CD4-positive, alpha-beta T cell treated with Interferon alpha-2 for 1 hour (primary cell): Measurements from ENCODE around the gene CPNE9.

Experiments
- DNase-seq, 2 donors: peaks; one replicate each; pipeline ENCODE4 v3.0.0-alpha.2; 2020 to 2022

Gene CPNE9, protein sequence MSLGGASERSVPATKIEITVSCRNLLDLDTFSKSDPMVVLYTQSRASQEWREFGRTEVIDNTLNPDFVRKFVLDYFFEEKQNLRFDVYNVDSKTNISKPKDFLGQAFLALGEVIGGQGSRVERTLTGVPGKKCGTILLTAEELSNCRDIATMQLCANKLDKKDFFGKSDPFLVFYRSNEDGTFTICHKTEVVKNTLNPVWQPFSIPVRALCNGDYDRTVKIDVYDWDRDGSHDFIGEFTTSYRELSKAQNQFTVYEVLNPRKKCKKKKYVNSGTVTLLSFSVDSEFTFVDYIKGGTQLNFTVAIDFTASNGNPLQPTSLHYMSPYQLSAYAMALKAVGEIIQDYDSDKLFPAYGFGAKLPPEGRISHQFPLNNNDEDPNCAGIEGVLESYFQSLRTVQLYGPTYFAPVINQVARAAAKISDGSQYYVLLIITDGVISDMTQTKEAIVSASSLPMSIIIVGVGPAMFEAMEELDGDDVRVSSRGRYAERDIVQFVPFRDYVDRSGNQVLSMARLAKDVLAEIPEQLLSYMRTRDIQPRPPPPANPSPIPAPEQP

DNA sequence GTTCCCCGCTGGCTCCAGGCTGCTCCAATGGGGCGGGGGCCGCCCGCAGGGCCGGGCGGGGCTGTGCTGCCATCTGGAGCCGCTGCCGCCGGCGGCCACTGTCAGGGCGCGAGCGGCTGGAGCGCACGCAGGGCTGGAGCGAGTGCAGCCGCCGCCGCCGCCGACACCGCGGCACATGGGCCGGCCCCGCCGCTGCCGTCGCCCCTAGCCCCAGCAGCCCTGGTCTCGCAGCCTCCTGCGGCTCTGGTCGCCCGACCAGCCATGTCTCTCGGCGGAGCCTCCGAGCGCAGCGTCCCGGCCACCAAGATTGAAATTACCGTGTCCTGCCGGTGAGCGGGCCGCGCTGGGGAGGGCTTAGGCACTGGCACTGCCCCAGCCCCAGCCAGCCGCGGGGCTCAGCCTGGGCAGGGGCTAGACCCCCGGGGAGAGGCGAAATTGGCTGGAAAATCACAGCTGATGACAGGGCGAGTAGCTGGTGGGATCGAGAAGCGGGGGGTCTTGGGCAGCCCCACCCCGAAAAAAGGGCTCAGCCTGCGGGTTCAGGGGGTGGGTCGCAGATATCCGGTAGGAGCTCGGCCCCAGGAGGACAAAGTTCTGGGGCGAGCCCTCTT lies at the start of gene CPNE9:
Gene CPNE9, plus strand, starts transcription at position 98 of the 611 bp plus-strand sequence. Its CDS starts 164 bp downstream, at position 262.
- no peak for DNase-seq

DNA sequence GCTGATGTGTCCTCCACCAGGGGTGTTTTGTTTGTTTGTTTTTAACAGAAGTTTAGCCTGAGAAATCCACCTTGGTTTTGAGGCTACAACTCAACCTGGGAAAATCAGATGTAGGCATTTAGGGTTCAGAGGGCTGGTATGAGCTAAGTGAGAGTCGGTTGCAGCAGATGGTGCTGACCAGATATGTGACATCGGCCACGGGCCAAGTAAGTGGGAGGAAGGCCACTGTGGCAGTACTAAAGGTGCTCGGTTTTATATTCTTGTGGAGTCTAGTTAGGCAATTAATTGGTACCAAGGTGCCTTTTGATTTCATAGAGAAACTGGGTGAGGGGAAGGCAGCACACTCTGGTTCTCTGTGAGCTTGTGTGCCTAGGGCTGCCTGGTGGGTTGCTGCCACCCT lies 43.8 kb upstream of the CPNE9 start:
- no peak for DNase-seq

DNA sequence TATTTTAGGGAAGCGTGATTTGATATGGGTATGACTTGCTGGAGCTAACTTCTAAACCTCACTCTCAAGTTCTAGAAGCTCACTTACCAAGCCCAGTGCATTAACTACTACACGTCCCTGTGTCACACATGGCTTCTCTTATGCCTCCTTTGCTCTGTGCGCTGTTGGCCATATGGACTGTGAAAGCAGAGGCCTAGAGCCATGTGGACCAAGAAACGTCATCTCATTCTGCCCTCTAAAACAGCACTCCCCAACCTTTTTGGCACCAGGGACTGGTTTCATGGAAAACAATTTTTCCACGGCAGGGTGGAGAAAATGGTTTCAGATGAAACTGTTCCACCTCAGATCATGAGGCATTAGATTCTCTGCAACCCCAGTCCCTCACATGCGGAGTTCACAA lies 42.7 kb upstream of the CPNE9 start:
- DNase-seq, result no peak

DNA sequence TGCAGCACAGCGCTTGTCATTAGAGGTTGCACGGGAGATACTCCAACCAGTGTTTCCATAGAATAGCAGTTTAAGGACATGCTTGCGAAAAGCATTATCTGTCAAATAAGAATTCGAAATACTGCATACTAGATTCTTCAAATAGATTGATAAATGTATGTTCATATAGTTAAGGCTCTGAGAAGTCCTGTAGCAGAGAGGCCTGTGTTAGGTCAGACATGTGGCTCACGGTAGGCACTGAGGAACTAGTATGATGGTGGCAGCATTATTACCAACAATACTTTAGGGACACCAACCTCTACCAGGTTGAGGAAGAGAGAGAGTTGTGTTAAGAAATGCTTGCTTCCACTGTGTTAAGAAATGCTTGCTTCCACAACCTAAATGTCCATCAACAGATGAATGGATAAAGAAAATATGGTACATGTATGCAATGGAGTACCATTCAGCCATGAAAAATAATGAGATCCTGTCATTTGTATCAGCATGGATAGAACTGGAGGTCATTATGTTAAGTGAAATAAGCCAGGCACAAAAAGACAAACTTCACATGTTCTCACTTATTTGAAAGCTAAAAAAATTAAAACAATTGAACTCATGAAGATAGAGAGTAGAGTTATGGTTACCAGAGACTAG lies 39.4 kb upstream of the CPNE9 start:
- DNase-seq, result no peak

DNA sequence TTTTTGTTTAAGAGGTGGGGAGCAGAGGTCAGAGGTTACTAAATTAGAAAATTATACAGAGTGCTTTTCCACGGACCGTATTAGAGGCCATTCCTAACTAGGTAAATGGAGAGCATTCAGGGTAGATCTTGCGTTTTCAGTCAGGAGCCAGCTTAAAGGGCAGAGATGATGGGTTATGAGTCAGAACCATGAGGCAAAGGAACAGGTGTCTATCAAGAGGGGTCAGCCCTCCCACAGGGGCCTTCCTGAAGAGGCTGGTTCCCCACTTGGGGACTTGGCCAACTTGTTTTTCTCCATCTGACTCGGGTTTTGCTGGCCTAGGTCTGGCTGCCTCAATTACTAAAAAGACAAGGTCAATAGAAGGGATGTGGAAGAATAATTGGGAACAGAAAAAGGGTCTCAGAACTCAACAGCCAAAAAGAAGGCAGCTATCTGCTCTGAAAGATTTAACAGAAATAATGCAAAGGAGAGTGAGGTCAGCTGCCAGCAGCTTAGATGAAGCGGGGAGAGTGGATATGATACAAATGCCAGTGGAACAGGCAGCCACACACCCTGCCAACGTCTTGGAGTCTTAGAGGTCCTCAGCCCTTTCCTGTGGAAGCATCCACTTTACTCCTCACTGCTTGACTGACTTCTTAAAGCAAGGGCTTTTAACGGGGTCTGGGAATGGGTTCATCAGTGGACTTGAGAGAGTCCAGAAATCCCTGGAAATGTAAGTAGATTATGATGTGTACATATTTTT lies 36.8 kb upstream of the CPNE9 start:
- no peak for DNase-seq

DNA sequence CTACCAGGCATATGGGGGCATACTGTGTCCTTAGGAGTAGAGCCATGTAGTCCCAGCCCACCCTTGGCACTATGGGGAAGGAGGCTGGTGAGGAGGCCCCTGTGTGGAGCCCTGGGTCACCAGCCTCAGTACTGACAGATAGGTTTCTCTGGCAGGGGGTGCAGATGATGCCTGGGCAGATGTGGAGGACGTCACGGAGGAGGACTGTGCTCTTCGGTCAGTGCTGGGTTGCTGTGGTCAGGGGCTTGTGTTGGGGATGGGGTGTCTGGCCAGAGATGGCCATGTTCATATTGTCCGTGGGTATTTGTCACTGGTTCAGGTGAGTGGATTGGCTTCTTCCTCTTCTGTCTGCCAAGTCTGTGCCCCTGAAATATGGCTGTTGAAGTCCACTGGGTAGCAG lies 34.4 kb upstream of the CPNE9 start:
- no peak for DNase-seq

DNA sequence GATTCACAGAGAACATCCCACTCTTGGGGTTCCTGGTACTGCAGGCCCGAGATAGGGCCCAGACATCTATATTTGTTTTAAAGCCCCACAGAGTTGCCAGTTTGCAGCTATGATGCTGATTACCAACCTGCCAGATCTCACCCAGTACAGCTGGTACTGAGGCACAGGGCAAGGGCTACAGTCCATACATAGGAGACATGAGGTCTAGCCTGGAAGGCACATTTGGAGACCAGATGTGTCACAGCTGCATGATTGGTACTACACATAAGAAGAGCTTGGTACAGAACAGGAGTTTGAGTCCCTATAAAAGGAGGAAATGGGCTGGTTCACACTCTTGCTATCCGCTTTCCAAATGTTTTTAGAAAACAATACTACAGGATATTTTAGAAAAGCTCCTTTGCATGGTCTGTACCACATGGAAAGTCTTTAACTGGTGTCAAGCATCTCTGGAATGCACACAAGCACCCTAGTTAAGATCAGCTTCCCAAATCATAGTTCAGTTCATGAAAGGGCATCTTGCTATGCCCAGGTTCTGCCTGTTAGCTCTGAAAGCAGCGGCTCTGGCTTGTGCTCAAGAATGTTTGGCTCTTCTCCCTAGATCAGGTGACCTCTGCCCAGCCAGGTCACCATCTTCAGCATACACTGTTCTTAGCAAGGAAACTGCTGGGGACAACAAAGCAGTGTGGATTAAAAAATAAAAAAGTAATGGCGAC lies 33.8 kb upstream of the CPNE9 start:
- DNase-seq, result no peak

DNA sequence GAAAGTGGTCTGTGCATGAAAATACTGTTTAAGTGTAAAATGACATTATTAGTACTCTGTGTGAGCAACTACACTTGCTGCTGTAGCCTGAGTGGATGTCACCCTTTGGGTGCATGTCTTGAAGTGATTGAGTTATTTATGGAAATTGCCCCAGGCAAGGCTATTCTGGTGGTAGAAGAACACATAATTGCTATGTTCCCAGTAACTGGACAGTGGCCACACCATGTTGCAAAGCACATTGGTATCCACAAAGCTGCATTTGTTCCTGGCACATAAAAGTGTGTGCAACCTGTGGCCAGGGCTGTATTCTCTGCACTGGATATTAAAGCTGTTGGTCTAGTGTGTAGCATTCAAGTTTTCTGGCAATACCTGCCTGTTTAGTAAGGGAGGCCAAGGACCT lies 30.6 kb upstream of the CPNE9 start:
- DNase-seq, result no peak

DNA sequence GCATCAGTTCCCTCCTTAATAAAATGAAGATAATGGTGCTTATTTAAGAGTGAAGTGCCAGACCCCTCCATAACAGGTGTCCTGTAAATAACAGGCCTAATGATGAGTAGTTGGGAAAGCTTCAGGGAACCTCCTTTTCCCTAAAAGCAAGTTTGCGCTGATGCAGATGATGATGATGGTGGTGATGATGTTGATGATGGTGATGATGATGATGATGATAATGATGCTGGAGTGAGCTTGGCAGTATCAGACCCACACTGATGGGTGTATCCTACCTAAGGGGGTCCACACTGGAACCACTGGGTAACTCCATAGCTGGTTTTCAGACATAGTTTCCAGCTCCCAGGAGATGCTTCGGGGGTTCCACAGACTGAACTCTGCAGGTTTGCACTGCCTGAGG lies 29.9 kb upstream of the CPNE9 start:
- DNase-seq, result no peak

DNA sequence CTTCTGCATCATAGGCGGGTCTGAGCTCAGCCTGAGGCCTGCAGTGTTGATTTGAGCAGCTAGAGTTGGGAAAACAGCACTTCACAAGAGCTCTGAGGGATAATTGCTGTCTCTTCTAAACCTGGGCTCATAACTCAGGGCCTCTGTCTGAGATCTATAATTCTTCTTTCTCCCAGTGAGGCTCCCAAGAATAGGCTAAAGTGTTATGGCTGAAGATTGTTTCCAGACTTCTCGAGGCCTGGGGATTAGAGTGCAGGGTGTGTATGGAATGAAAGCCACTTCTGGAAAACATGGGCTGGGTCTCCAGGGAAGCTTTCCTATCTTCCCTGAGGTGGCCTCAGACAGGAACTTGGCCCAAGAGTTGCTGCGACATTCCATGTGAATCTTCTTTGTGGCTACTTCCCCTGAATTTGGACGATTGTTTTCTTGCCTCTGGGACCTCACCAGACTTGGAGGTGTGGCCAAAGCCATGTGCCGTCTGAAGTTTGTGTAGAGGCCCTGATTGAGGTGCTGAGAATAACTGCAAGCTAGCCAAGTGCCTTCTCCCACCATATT lies 27.8 kb upstream of the CPNE9 start:
- DNase-seq, result no peak

DNA sequence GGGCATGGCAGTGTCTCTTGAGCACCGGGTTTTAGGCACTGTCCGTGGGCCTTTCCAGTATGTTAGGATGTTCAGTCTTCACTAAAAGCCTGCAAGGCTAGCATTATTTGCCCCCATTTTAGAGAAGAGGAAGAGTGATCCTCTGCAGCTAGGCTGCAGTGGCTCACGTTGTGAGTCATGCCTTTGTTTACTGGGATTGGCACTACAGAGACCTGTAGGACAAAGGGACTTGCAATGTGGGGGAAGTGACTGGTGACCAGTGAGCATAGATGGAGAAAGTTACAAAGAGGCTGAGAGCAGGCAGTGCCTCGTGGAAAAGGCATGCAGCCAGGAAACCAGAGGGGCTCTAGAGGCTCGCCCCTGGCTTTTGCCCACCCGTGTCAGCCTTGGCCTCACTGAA lies 26.8 kb upstream of the CPNE9 start:
- no peak for DNase-seq

DNA sequence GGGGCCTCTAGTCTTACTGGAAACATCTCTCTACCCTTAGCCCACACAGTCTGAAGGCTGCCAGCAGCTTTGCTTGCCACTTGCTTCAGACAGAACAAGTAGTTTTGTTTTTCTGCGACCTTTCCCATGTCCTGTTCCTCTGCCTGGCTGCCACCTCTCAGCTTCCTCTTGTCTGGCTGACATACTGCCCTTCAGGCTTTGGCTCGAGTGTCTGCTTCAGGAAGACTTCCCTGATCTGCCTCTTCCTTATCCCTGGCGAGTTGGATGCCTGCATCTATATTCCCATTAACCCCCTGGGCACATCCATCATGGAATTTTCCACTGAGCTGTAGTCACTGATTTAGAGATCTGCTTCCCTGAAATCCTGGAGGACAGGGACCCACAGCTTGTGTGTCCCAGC lies 25.1 kb upstream of the CPNE9 start:
- no peak for DNase-seq

DNA sequence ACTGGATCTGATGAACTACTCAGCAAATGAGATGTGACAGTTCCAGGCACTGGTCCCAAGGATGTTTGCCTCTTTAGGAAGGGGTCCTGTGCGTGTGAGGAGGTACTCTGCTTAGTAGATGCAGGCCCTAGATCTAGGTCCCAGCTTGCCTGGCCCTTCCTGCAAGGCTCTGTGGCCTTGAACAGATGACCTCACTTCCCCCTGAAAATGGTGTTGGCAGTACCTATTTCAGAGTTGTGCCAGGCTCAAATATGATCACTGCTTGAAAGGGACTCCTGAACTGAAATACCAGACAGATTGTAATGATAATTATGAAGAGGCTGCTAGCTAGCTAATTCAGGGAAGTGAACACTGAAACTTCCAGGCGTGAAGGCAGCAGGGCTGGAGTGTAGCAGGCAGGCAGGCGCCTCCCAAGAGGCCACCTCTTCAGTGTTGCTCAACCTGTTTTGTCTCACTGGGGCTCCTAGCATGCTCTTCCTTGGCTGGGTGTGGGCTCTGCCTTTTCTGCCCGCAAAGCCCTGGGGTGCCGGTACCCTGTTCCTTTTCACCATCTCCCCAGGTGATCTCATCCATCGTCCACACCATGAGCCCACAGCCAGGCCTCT lies 24.1 kb upstream of the CPNE9 start:
- DNase-seq, result no peak

DNA sequence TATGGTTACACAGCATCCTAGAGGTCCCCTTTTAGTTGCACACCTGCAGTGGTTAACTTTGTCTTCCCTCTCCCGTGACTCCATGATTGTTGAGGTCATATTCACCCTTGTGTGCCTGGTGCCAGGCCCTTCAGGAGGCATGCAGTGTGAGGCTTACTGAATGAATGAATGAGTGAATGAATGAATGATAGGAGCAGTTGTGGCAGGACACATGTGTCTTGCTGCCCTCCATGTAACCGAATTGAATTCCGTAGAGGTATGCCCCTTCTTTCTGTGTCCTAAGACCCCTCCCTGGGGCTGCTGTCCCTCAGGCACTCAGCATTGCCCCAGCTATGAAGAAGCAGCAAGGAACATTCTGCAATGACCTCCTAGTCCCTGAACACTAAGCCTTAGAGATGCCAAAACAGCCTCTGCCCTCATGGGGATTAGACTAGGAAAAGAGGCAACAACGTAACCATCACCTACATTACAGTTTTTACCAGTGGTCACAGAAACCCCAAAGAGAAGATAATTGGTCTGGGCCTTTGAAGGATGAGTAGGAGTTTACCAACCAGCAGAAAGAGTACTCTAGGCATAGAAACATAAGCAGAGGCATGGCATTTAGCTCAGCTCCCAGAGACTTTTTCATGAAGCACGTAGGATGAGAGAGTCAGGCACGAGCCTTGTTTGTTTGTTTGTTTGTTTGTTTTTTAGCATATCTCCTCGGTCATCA lies 22.5 kb upstream of the CPNE9 start:
- DNase-seq, result no peak

DNA sequence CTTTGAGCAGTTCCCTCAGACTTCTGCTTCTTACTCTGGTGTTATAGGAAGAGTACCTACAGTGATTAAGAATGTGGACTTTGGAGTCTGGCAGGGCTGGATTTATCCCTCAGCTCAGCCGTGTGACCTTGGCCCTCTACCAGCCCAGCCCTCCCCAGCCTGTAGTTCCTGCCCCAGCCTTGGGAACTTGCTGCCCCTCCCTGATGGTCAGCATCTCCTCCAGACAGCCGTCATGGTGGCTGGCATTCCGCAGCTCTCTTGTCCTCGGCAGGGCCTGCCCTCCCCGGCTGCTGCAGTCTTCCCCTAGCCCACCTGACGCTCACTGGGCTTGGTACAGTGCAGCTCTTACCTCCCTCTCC lies 21.9 kb upstream of the CPNE9 start:
- DNase-seq, result no peak

DNA sequence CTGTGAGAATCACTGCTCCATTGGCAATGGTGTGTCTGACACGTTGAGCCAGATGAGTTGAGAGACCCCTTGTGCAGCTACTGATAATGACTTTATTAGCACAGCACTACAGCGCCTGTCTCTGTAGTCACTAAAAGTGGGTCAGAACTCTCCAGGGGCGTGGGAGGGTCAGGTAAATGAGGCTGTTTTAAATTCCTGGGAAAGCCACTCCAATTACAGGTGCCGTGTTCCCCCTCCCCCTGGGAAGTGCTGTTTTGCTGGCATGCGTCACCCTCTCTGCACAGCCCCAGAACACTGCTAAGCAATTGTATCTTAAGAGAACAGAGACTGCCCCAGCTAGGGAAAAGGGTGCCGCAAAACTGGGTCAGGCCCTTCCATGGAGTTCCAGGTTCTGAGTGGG lies 21.5 kb upstream of the CPNE9 start:
- DNase-seq, result no peak

DNA sequence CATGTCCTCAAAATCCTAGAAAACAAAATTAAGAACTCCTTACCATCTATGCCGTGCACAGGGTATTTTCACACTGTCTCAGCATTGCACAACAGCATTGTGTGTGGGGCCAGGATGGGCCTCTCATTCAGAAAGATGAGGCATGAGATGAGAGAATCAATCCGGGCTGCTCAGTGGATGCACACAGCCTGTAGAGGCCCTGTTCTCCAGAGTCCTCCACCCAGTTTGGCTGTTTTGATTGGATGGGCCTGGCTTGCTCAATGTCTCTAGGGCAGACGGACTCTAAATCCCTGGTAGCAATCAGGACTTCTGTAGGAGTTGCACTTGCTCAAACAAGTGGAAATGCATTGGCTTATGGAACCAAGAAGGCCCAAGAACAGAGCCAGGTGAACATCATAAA lies 20.2 kb upstream of the CPNE9 start:
- DNase-seq, result no peak

DNA sequence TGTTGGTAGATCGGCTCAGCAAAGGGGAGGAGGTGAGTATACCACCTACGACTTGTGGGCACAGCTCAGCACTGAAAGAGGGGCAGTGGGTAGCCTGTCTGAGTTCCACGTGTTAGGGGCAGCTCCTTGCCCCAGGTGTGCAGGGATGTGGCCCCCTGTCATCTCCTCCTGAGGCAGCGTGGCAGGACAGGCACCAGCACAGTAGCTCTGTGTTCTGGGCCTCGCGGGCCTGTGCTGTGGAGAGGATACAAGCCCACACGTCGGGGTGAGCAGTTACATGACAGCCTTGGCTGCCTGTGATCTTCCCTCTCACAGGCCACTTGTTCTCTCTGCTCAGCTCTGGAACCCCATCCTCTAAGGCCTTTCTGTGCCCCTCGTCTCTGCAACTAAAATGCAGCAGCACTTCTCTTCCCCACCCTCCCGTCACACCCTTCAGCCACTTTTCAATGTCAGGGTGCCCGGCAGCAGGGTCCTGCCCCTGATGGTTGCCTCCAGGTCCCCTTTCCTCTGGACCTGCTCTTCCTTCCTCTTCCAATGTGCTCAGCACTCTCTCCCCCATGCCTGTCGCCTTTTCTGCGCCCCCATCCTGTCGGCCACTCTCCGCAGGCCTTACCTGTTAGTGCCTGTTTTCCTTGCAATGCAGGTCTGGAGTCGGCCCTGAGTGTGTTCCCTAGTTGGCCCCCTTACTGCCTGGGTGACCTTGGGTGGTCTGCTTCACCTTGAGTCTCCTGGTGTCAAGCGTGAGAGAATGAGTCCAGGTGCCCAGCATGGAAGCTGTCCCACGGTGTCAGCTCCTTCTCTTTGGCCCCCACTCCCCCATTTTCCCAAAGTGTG lies 18.2 kb upstream of the CPNE9 start:
- DNase-seq, result no peak

DNA sequence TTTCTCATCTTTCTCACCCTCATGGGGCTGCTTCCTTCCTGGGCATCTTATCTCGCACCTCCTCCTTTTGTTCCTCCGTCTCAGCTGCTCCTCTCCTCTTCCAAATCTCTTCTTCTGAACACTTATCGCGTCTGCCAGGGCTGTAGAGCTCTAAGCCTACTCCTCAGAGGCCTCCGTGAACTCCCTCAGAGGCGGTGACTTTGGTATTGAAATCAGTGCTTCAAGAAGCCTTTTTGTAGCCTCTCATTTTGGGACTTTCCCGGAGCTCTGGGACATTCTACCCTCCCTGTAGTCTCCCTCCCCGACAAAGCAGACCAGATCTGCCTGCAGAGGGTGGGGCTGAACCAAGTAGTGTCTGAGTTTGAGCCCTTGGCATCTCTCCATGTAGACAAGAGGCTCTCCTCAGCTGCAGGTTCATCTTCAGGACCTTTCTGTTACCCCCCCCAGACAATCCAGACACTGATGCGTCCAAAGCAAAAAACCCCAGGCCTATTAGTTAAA lies 17.5 kb upstream of the CPNE9 start:
- DNase-seq, result no peak

DNA sequence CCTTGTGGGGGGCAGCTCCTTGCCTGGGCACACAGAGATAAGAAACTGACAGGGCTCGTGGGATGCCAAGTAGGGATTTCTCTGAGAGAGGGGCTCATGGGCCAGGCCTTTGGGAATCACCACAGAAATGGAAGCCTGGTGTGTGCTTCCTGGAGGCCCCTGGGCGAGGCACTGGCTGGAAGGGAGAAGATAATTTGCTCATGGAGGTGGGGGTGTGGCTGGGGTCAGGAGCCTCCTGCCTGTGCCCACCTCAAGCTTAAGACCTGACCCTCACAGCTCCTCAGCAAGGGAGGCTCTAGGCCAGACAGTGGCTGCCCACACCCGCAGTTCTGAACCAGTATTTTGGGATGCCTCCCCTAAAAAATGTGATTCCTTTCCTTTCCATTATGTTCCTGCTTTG lies 16.9 kb upstream of the CPNE9 start:
- DNase-seq, result no peak
